GM12874 (cell line): ENCODE results near the gene CNN3.

ENCODE experiments used
- CTCF ChIP-seq: IDR thresholded peaks from 2 replicates; pipeline ENCODE4 v1.5.1; 2011; ENCODE audit warnings: low read depth, mild to moderate bottlenecking, control low read depth, low read length, moderate library complexity; ENCODE audit not compliant: insufficient read depth

CNN3 gene

GRCh38 chr1:94871031-94871430 is 55.9 kb downstream of the CNN3 start:
- TF ChIP-seq CTCF, result no peak

- no peak for TF ChIP-seq CTCF
These were observed 60.6 kb downstream of the CNN3 start for GRCh38 chr1:94866164-94866807.

- TF ChIP-seq CTCF, result no peak
These were observed 61.5 kb downstream of the CNN3 start for GRCh38 chr1:94865360-94865759.

- no peak for TF ChIP-seq CTCF
These were observed 62.1 kb downstream of the CNN3 start for GRCh38 chr1:94864821-94865220.

- TF ChIP-seq CTCF, result no peak
These were observed 63.0 kb downstream of the CNN3 start for GRCh38 chr1:94863919-94864318.

GRCh38 chr1:94863297-94863911 is 63.5 kb downstream of the CNN3 start:
- no peak for TF ChIP-seq CTCF

GRCh38 chr1:94862718-94863117 is 64.2 kb downstream of the CNN3 start:
- TF ChIP-seq CTCF, result no peak

- TF ChIP-seq CTCF, result no peak
These were observed 67.7 kb downstream of the CNN3 start for GRCh38 chr1:94859174-94859573.
